ACHN (cell line): ENCODE measurements around the gene GRAP.

Experiments
- DNase-seq: peaks from one replicate; pipeline ENCODE4 v3.0.0-alpha.2; 2015
- in situ Hi-C: cut with HindIII; loops from 2 replicates; pipeline ENCODE4 v1.10.0; 2017; ENCODE audit warnings: low sequenced_read_pairs, low pct_ligation_motif_present, low pct_unique_long_range_greater_than_20kb

The GRAP gene

DNA sequence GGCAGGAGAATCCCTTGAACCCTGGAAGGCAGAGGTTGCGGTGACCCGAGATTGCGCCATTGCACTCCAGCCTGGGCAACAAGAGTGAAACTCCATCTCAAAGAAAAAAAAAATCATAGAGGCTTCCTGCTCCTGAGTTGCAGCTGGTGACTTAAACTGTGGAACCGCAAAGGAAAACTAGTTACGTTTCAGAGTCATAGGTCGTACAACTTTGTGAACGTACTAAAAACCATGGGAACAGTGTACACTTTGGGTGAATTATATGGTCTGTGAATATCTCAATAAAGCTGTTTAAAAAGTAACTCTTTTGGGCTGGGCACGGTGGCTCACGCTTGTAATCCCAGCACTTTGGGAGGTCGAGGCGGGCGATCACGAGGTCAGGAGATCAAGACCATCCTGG, 71.2 kb downstream of the GRAP start:
- DNase-seq, result no peak
- in situ Hi-C loops, result no loop called here

- in situ Hi-C loops, result no loop called here
- no peak for DNase-seq
These were observed 72.2 kb downstream of the GRAP start for GRCh38 chr17:18974407-18975149.

DNA sequence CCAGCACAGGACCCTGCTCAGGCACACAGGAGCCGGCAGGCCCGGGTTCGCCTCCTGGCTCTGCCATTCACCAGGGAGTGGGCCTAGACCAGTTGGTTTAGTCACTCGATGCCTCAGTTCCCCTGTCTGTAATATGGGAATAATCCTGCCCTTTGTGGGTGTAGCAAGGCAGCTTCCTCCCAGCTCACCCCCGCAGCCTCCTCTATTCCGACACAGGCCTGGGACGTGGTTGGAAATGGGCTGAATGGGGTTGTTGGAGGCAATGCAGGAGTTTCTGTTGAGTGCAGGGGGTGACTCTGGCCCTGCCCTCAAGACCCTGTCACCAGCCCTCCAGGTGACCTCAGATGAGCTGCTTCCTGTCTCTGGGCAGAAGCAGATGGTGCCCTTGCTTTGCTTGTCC, 75.0 kb downstream of the GRAP start:
- DNase-seq, result no peak

More for the DNA sequence above, 75.0 kb downstream of the GRAP start:
- in situ Hi-C loops, result no loop called here
